Naive thymus-derived CD8-positive, alpha-beta T cell (primary cell): ENCODE results near the gene TOR4A. TPM values are rescaled to one million over a fixed set of nuclear protein-coding genes. Genes with fewer than 3 reads are reported as not detected.

ENCODE experiments used
- ATAC-seq, 2 donors: fragments of 150-1000 bp; cut with Tn5 transposase in 1 of 2; sonication (Bioruptor Pico), chemical (Tn5 transposase) in 1 of 2; 1 replicate in 1 of 2; 2 replicates in 1 of 2; pipeline ENCODE4 v1.10.0; 2021; ENCODE audit warnings: mild to moderate bottlenecking in 2 of 2, moderate library complexity in 2 of 2
- POLR2A ChIA-PET: fragments of 350-600 bp; sonication (Branson Sonifier 250); formaldehyde crosslinking; loops from one replicate; lab custom pipeline; 2021; ENCODE audit warnings: antibody characterized with exemption; lab: Charles Lee
- DNase-seq, 10 donors: peaks; one replicate each; pipeline versions ENCODE4 v3.0.0 to v3.0.0-alpha.2; 2020 to 2022
- H3K27ac Mint-ChIP-seq, 10 donors: one replicate each; pipeline ENCODE4 v1.8.0; 2020 to 2022; ENCODE audit warnings: mild to moderate bottlenecking in 10 of 10, mixed read lengths in 10 of 10, moderate library complexity in 4 of 10, inconsistent platforms in 1 of 10
- H3K27me3 Mint-ChIP-seq, 5 donors: one replicate each; pipeline ENCODE4 v1.8.0; 2021 to 2022; ENCODE audit warnings: mixed read lengths in 5 of 5
- H3K36me3 Mint-ChIP-seq, 3 donors: one replicate each; pipeline ENCODE4 v1.8.0; 2020 to 2022; ENCODE audit warnings: mixed read lengths in 3 of 3, mild to moderate bottlenecking in 2 of 3, inconsistent platforms in 1 of 3
- H3K4me1 Mint-ChIP-seq, 4 donors: one replicate each; pipeline ENCODE4 v1.8.0; 2021 to 2022; ENCODE audit warnings: mixed read lengths in 4 of 4
- H3K4me3 Mint-ChIP-seq, 10 donors: one replicate each; pipeline ENCODE4 v1.8.0; 2020 to 2022; ENCODE audit warnings: mild to moderate bottlenecking in 10 of 10, mixed read lengths in 10 of 10, moderate library complexity in 6 of 10, inconsistent platforms in 1 of 10
- H3K9me3 Mint-ChIP-seq, 9 donors: one replicate each; pipeline ENCODE4 v1.8.0; 2020 to 2022; ENCODE audit warnings: mixed read lengths in 9 of 9, mild to moderate bottlenecking in 3 of 9, inconsistent platforms in 1 of 9, moderate library complexity in 1 of 9
- polyA plus RNA-seq, 3 donors: library from polyadenylated mRNA; unstranded; fragments of 300-500 nt; fragmentation: Illumina TruSeq; gene quantifications; one replicate each; pipeline ENCODE4 v1.2.3, GENCODE V29; 2021
- total RNA-seq, 8 experiments: library from RNA in 2 of 8; stranded (reverse) in 2 of 8; gene quantifications; one replicate each; pipeline ENCODE4 v1.2.3 and lab custom pipeline; 2021 to 2026

TOR4A gene
- total and polyA plus RNA-seq, 5 experiments from 2014 or later = 0.12 to 1.4 (median 0.53) TPM; not detected in 1

DNA sequence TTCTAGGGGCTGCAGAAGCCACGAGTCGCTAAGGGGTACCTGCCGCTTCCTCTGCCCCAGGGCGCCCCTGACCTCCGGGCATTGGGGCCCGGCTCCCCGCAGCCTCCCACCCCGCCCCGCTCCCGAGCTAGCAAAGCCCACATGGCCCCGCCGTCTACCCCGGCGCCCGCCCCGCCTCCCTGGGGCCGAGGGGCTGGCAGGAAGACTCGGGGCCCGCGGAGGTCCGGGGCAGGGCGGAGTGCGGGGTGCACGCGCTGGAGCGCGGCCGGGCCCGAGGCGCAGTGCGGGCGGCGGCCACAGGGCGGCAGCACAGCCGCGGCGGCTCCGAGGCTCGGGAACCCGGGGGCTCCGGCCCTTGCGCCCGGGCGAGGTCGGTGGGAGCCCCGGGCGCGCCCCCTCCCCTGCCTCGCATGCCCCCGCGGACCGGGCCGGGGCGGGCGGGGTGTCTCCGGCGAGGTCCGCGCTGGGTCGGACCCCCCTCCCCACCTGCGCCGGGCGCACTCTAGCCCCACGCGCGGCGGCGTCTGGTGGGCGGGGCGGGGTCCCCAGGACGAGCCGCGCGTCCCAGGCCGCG lies 17.8 kb downstream of the TOR4A start:
- DNase-seq = peak in 7 of 10 donors; percentile 28 to 61 (median 52)
- H3K9me3 Mint-ChIP-seq = peaks cover 0 to 4% (median 0%) of the 10 kb centered on the region in 9 donors
- peak overlapping the region in 8 of 10 donors; percentile 24 to 58 (median 48) for H3K4me3 Mint-ChIP-seq
- H3K27me3 Mint-ChIP-seq = peaks cover 9 to 53% (median 25%) of the 10 kb centered on the region in 5 donors
- H3K27ac Mint-ChIP-seq = no peak overlapping the region
- POLR2A ChIA-PET = no interaction called here
- peaks cover 2 to 17% (median 12%) of the 10 kb centered on the region in 4 donors for H3K4me1 Mint-ChIP-seq
- H3K36me3 Mint-ChIP-seq = peaks cover 0 to 2% (median 0%) of the 10 kb centered on the region in 3 donors
- peak; percentile 86 to 88 for ATAC-seq

DNA sequence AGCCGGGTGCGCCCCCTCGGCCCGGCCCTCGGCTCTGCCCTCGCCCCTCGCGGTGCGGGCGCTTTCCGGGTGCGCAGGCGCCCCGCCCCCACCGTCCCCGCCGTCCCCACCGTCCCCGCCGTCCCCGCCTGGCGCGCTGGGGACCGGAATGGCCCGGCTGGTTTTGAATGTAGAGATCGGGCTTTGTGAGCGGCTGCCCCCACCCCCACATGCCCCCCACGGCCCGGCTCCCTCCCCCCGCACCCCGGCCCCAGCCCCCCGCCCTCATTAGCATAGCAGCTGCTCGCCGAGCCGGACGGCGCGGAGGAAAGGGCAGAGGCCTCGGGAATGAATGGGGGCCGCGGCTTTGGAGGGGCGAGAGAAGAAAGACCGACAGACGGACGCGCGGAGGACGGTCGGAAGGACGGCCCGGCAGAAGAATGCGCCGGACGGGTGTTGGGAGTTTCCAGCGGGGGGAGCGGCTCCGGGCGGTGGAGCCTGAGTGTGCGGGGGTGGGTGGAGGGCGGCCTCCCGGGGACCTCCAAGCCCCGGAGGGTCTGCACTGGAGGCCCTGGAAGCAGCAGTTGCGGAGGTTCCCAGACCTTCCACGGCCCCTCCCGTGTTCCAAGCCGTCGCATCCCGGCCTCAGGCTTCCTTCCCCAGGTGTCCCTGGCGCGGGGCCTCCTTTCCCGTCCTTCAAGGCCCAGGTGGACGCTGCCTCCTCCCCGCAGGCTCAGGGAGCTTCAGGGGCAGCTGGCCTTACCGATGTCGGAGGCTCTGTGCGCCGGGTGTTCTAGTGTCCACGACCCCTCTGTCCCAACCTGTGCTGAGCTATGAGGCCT lies 18.5 kb downstream of the TOR4A start:
- POLR2A ChIA-PET = no interaction called here
- DNase-seq = peak in 1 of 10 donors; percentile 8
- Mint-ChIP-seq H3K27me3 (peaks cover 9 to 56% (median 27%) of the 10 kb centered on the region in 5 donors), H3K4me1 (peaks cover 4 to 21% (median 17%) of the 10 kb centered on the region in 4 donors), H3K9me3 (peaks cover 0 to 4% (median 0%) of the 10 kb centered on the region in 9 donors), H3K36me3 (peaks cover 0 to 2% (median 0%) of the 10 kb centered on the region in 3 donors), H3K27ac (peak overlapping the region in 2 of 10 donors; percentile 31 to 55), H3K4me3 (peak overlapping the region; percentile 54 to 82 (median 73))
- ATAC-seq = peak; percentile 10 to 26

DNA sequence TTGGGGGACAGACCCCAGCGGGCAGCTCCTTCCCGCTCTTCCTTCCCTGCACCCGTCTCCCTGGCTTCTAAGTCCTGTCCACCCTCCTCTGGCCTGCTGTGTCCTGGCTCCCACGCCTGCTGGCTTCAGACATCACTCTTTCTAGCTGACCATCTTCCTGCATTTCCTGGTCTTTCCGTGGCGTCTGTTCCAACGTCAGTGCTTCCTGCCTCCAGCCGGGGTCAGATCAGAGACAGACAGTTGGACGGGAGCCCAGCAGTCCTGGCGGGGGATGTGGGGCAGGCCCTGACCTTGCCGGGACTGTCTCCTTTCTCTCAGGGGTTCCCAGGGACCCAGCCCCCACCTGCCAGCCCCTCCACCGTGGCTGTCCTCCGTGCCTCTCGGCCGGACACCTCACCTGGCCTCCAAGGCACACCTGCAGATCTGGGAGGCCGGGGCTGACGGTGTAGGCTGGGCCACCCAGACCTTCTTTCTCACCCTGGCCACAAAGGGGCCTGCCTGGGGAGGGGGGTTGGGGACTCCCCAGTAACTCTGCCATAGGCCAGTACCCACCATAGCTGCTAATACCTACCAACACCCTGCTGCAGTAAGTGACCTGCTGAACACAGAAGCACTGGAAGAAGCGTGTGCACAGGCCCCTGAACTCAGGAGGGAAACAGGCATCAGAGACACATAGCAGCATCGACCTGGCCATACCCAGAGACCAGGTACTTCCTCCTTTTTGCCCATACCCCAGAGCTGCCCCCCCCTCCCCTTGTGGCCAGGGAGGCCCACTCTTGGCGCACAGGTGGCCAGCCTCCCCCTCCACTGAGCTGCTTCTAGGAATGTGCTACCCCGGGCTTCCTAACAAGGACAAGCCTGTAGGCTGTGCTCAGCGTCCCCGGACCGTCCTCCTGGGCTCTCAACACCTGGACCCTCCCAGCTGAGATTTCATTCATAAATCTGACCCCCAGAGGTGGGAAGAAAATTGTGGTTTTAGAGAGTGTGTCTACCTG lies 19.4 kb downstream of the TOR4A start:
- Mint-ChIP-seq H3K4me1 (peaks cover 4 to 21% (median 17%) of the 10 kb centered on the region in 4 donors), H3K4me3 (peak overlapping the region; percentile 54 to 82 (median 73)), H3K27ac (peak overlapping the region in 2 of 10 donors; percentile 31 to 55), H3K9me3 (peaks cover 0 to 4% (median 0%) of the 10 kb centered on the region in 9 donors), H3K36me3 (peaks cover 0 to 2% (median 0%) of the 10 kb centered on the region in 3 donors), H3K27me3 (peaks cover 9 to 56% (median 27%) of the 10 kb centered on the region in 5 donors)
- DNase-seq = no peak
- POLR2A ChIA-PET = interaction anchor here (0.6 to 1.1 kb wide), 2 partner anchors 55 to 98 kb away, joined by 3 read pairs; no protein-coding TSS in a partner anchor
- no peak for ATAC-seq

DNA sequence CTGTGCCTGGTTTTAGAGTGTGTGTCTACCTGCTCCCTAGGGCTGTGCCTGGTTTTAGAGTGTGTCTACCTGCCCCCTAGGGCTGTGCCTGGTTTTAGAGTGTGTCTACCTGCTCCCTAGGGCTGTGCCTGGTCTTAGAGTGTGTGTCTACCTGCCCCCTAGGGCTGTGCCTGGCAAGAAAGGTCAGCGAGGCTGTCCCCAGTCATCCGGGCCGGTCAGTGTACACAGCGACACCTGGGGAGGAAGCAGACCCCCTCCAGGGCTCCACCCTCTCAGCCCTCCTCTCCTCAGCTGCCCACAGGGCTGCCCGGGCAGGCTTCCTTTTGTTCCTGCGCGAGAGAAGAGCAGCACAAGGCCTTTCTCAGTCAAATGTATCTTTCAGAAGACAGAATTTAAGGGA lies 20.4 kb downstream of the TOR4A start:
- DNase-seq (no peak), ATAC-seq (no peak)
- Mint-ChIP-seq H3K27ac (no peak overlapping the region), H3K36me3 (peaks cover 0 to 2% (median 0%) of the 10 kb centered on the region in 3 donors), H3K27me3 (peaks cover 9 to 53% (median 25%) of the 10 kb centered on the region in 5 donors), H3K4me3 (no peak overlapping the region), H3K9me3 (peaks cover 0 to 4% (median 0%) of the 10 kb centered on the region in 9 donors), H3K4me1 (peaks cover 4 to 21% (median 17%) of the 10 kb centered on the region in 4 donors)
- POLR2A ChIA-PET = interaction anchor here (0.6 kb wide), 1 partner anchor 97 kb away, joined by 3 read pairs; no protein-coding TSS in a partner anchor

DNA sequence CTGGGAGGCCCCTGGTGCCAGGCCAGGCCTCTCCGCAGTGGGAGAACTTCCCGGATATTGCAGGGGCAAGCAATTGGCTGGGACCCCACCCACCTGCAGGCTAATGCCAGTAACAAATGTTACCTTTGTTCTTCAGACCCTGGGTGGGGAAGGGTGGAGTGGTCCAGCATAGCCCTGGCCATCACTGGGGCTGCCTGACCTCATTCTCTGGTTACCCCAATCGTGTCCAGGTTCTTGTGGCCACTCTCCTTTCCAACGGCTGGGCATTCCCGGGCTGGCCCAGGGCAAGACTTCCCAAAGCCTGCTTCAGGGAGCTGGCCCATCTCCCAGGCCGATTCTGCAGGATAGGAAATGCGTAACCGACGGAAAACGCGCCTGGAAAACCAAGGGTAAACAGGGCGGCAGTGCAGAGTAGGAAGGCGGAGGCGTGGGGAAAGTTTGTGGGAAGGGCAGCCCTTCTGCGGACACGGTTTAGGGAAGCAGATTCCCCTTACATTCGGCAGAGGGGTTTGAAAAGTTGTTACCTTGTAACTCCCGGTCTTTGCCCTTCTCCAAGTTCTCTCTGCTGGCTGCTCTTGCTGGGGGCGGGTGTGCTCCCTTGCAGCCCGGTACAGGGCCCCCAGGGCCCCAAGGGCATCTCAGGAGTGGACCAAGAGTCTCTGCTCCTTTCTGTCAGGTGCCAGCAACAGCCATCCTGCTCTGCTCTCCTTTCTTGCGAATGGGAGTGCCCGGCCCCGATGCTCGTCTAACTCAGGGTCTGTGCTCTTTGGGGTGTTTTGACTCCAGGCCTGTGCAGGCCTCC lies 21.1 kb downstream of the TOR4A start:
- Mint-ChIP-seq H3K9me3 (peaks cover 0 to 4% (median 0%) of the 10 kb centered on the region in 9 donors), H3K4me1 (peaks cover 4 to 21% (median 20%) of the 10 kb centered on the region in 4 donors), H3K4me3 (no peak overlapping the region), H3K27me3 (peaks cover 9 to 47% (median 21%) of the 10 kb centered on the region in 5 donors), H3K27ac (no peak overlapping the region), H3K36me3 (peaks cover 0 to 2% (median 0%) of the 10 kb centered on the region in 3 donors)
- POLR2A ChIA-PET = no interaction called here
- no peak for ATAC-seq
- DNase-seq = no peak

DNA sequence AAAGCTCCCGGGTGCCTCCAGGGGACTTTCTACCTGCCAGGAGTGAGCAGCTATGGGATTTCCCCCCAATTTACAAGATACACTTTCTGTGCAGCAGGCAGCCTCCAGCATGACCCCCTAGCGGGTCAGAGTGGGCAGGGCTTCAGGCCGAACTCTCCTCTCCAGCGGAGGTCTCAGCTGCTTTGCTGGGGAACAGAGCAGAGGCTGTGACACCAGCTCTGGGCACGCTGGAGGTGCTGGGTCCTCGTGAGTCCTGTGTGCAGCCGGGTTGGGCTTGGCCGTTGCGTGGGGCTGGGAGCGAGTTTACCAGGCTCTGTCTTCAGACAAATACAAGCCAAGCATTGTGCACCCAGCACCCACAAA lies 21.7 kb downstream of the TOR4A start:
- H3K9me3 Mint-ChIP-seq = peaks cover 0 to 2% (median 0%) of the 10 kb centered on the region in 9 donors
- peaks cover 9 to 42% (median 18%) of the 10 kb centered on the region in 5 donors for H3K27me3 Mint-ChIP-seq
- no peak for DNase-seq
- no peak for ATAC-seq
- H3K27ac Mint-ChIP-seq = no peak overlapping the region
- no peak overlapping the region for H3K4me3 Mint-ChIP-seq
- peaks cover 4 to 22% (median 21%) of the 10 kb centered on the region in 4 donors for H3K4me1 Mint-ChIP-seq
- POLR2A ChIA-PET = no interaction called here
- peaks cover 0 to 2% (median 0%) of the 10 kb centered on the region in 3 donors for H3K36me3 Mint-ChIP-seq

DNA sequence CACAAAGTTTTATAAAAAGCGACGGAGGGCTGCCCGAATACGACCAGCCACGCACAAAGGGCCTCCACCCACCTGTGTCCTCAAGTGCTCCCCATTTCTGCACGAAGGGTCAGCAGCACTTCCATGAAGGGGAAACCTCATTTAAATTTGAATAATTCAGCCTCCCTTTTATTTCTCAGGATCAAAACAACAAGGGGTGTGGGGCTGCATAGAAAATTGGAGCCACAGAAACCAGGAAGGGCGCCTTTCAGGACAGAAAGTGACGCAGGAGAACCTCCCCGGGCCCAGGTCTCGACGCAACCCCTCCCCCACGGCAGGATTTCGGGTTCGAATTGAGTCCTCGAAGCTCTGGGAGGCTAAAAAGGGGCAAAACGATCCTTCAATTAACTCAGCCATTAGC lies 22.4 kb downstream of the TOR4A start:
- no peak for ATAC-seq
- Mint-ChIP-seq H3K27me3 (peaks cover 6 to 36% (median 14%) of the 10 kb centered on the region in 5 donors), H3K9me3 (peaks cover 0 to 2% (median 0%) of the 10 kb centered on the region in 9 donors), H3K4me3 (peak overlapping the region in 6 of 10 donors; percentile 33 to 65 (median 56)), H3K36me3 (peaks cover 0 to 2% (median 0%) of the 10 kb centered on the region in 3 donors), H3K4me1 (peaks cover 4 to 22% (median 18%) of the 10 kb centered on the region in 4 donors), H3K27ac (peak overlapping the region in 2 of 10 donors; percentile 12 to 14)
- POLR2A ChIA-PET = interaction anchor here (0.9 kb wide), 1 partner anchor 142 kb away, joined by 5 read pairs; the partner anchor contains the start of gene ENTPD8
- no peak for DNase-seq

DNA sequence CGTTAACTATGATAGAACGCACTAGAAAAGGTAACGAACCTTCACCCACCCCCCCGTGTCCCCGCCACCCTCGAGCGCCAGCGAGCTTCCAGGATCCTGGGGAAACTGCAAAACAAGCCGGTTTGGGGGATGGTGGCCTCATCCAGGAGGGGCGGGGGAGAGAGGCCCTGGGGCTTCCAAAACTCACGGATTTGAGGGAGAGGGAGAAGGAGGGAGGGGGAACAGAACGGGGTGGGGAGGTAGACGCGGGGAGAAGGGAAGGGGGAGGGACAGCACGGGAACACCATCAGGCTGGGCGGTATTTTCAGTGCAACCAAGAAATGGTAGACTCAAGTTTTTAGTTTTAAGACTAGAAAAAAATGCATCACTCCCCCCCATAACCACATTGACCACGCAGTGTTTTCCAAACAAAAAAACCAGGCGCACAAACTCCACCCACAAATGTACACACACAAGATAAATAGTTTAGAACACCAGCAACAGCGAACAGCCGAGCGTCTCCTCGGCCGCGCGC lies 23.1 kb downstream of the TOR4A start:
- Mint-ChIP-seq H3K27ac (peak overlapping the region in 2 of 10 donors; percentile 65 to 80), H3K9me3 (peaks cover 0 to 2% (median 0%) of the 10 kb centered on the region in 9 donors), H3K36me3 (peaks cover 0 to 2% (median 0%) of the 10 kb centered on the region in 3 donors), H3K4me1 (peaks cover 4 to 27% (median 22%) of the 10 kb centered on the region in 4 donors), H3K27me3 (peaks cover 6 to 35% (median 14%) of the 10 kb centered on the region in 5 donors), H3K4me3 (peak overlapping the region; percentile 53 to 88 (median 84))
- ATAC-seq (no peak), DNase-seq (no peak)
- POLR2A ChIA-PET = interaction anchor here (0.9 to 1.1 kb wide), 2 partner anchors 60 to 141 kb away, joined by 4 to 5 read pairs; partner anchors contain the start of gene ENTPD8

DNA sequence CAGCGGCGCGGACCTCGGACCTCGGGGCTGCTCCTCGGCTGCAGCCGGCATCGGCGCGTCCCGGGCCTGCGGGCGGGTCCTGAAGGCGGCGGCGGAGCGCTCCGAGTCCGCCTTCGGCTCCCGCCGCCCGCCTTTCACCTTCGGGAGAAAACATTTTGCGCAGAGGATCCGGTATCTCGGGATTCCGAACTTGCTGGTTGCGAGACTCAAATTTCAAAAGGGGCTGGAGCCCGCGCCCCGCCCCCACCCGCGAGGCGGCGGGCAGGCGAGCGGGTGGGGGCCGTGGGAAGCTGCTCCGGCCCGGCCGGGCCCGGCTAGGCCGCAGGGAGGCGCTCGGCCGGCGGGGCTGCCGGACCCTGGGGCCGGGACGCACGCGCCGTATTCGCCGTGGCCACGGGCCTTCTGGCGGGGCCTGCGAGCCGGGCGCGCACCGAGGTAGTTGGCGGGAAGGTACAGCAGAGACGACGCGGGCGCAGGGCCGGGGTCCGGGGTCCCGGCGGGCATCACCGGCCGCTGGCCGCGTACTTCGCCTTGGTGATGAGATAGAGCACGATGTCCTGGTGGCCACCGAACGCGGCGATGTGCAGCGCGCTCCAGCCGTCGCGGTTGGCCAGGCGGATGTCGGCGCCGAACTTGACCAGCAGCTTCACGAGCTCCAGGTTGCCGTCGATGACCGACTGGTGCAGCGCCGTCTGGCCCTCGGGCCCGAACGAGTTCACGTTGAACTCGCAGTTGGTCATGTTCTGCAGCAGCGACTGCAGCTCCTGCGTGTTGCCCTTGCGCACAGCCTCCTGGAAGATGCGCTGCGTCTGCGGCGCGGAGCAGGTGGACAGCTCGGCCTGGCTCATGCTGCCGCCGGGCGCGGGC lies 23.8 kb downstream of the TOR4A start:
- no peak overlapping the region for H3K27ac Mint-ChIP-seq
- H3K36me3 Mint-ChIP-seq = peaks cover 0 to 2% (median 0%) of the 10 kb centered on the region in 3 donors
- H3K27me3 Mint-ChIP-seq = peaks cover 6 to 32% (median 14%) of the 10 kb centered on the region in 5 donors
- H3K4me1 Mint-ChIP-seq = peaks cover 4 to 27% (median 23%) of the 10 kb centered on the region in 4 donors
- POLR2A ChIA-PET = interaction anchor here (0.7 to 2.0 kb wide), 8 partner anchors 20 to 215 kb away, joined by 3 to 9 read pairs (median 4); partner anchors contain the start of genes ENTPD8, EXD3, MAN1B1 and NELFB
- ATAC-seq (peak in 1 of 2 donors; percentile 19), DNase-seq (peak in 2 of 10 donors; percentile 1 to 16)
- peaks cover 0 to 2% (median 0%) of the 10 kb centered on the region in 9 donors for H3K9me3 Mint-ChIP-seq
- H3K4me3 Mint-ChIP-seq = peak overlapping the region; percentile 60 to 86 (median 76)

DNA sequence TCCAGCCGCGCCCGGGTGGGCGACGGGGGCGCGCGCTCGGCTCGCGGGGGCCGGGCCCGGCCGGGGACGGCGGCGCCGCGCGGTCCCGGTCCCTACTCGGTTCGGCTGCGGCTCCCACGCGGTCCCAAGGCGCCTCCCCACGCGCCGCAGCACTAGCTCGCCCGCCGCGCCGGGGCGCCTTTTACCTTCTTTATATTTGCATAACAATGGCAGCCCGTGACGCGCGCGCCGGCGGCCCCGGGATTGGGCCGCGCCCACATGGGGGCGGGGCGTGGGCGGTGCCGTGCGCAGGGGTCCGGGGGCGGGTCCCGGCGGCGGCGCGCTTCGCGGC lies 24.6 kb downstream of the TOR4A start, which contains the start of gene NRARP:
Gene NRARP, minus strand, starts transcription at position 154 of the 331 bp plus-strand sequence. CDS start 343 bp downstream, outside the sequence.
- no peaks in the 10 kb centered on the region for H3K36me3 Mint-ChIP-seq
- no peak within 1 kb of the TSS for H3K27ac Mint-ChIP-seq
- ATAC-seq (peak; percentile 87 to 90), DNase-seq (peak; percentile 83 to 96 (median 91))
- POLR2A ChIA-PET = interaction anchor here (0.7 to 2.0 kb wide), 10 partner anchors 9 to 216 kb away, joined by 3 to 9 read pairs (median 3); partner anchors contain the start of genes EXD3, MAN1B1, NELFB and NOXA1
- H3K4me3 Mint-ChIP-seq = peak within 1 kb of the TSS; percentile 59 to 86 (median 67)
- H3K4me1 Mint-ChIP-seq = peaks cover 2 to 27% (median 18%) of the 10 kb centered on the region in 4 donors
- no peaks in the 10 kb centered on the region for H3K9me3 Mint-ChIP-seq
- peaks cover under 1 to 24% (median 9%) of the 10 kb centered on the region in 5 donors for H3K27me3 Mint-ChIP-seq
